Raji (cell line): ENCODE measurements around the gene KCNG2.

Experiments used
- POLR2A ChIP-seq: IDR thresholded peaks from 2 replicates; pipeline ENCODE4 v1.6.1; 2011; ENCODE audit warnings: low read depth, low read length, control low read depth; ENCODE audit not compliant: insufficient read depth

Gene KCNG2

GRCh38 chr18:79916546-79917168 is 118.9 kb downstream of the KCNG2 start:
- TF ChIP-seq POLR2A, result no peak

- no peak for TF ChIP-seq POLR2A
Measured at GRCh38 chr18:79917169-79917852, 119.6 kb downstream of the KCNG2 start.

GRCh38 chr18:79917853-79918614 is 120.3 kb downstream of the KCNG2 start:
- no peak for TF ChIP-seq POLR2A

DNA sequence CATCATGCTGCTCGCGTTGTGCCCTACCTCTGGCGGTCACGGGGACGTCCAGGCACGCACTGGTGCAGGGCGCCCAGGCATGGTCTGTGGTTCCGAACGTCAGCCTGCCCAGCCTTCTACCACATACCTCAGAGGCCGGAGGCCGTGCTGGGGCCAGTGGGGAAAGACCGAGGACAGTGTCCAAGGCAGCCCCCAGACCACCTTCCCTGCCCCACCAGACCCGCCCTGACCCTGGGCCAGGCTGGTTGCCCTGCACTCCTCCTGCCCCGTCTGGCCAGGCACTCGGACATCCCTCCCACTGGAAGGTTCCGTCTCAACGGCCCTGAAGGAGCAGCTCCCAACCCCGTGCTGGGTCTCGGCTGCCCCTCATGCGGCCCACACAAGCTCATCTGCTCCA is 120.9 kb downstream of the KCNG2 start:
- TF ChIP-seq POLR2A, result no peak

GRCh38 chr18:79919089-79919488 is 121.4 kb downstream of the KCNG2 start:
- no peak for TF ChIP-seq POLR2A

- no peak for TF ChIP-seq POLR2A
Measured at GRCh38 chr18:79921984-79922965, 124.5 kb downstream of the KCNG2 start.

GRCh38 chr18:79922971-79923411 is 125.3 kb downstream of the KCNG2 start:
- TF ChIP-seq POLR2A, result no peak

DNA sequence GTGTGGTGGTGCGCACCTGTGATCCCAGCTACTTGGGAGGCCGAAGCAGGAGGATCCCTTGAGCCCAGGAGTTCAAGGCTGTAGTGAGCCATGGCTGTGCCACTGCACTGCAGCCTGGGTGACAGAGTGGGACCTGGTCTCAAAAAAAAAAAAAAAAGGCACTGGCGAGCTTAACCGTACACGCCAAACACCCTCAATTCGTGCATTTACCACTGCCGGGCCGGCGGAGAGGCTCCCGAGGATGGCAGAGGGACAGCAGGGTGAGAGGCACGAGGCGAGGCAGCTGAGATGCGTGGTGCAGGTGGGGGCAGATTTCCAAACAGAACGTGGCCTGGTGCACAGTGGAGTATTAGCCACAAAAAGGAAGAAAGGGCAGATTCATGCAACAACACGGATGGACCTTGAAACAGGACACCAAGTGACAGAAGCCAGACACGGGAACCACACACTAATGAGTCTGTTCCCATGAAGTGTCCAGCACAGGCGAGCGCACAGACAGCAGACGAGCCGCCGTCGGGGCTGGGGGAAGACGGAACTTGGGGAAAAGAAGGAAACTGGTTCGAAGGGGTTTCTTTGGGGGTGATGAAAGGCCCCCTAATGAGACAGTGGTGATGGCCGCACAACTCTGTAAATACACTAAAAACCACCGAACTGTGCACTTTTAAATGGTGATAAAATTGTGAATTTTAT is 126.3 kb downstream of the KCNG2 start:
- TF ChIP-seq POLR2A, result no peak

- TF ChIP-seq POLR2A, result no peak
Measured at GRCh38 chr18:79924814-79925731, 127.3 kb downstream of the KCNG2 start.

DNA sequence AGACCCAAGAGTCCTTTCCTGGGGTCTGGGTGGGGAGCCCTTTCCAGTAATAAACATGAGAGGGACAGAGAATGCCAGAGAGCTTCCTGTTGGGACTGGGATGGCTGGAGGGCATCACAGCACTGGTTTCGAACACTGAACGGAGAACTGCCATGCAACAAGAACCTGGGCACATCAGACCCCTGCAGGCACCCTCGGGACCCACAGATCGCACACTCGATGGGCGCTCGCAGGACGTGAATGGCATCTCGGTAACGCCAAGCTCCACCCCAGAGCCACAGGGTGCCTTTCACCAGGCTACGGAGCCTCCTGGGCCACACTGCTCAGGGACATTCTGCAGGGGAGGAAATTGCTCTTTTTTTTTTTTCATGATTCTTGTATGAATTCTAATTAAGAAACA is 128.6 kb downstream of the KCNG2 start:
- no peak for TF ChIP-seq POLR2A

GRCh38 chr18:79926715-79927606 is 129.2 kb downstream of the KCNG2 start:
- TF ChIP-seq POLR2A, result no peak
